ENCODE results near the gene TFCP2L1.
"Not testable (repeated sequence)": the region's sequence is repeated elsewhere in the genome, so short reads cannot be mapped to it uniquely, and the experiment has no call there.

TFCP2L1 gene

GRCh38 chr2:121231385-121232000 lies 53.5 kb downstream of the TFCP2L1 start:
- no peaks in the 10 kb centered on the region for H3K79me2 ChIP-seq (ENCODE audit: insufficient read depth, low read length)
- H3K9ac ChIP-seq (ENCODE audit: low read length) = no peak overlapping the region
- H3K27ac ChIP-seq (ENCODE audit: low read depth, low read length, poor library complexity, severe bottlenecking) = no peak overlapping the region
- no peak overlapping the region for H3K4me2 ChIP-seq (ENCODE audit: low read length)
- H3K27me3 ChIP-seq (ENCODE audit: insufficient read depth, low read length) = no peaks in the 10 kb centered on the region
- H3K4me3 ChIP-seq (ENCODE audit: low read depth, low read length, poor library complexity, severe bottlenecking) = no peak overlapping the region
- no peak for TF ChIP-seq EZH2 (IDR thresholded peaks at IDR 0.05; ENCODE audit: borderline replicate concordance, low read length)
- no peak for TF ChIP-seq CTCF (IDR thresholded peaks at IDR 0.05; ENCODE audit: low read length)
- no peaks in the 10 kb centered on the region for H3K9me2 ChIP-seq (ENCODE audit: low read depth, low read length)
- no peaks in the 10 kb centered on the region for H3F3A ChIP-seq (ENCODE audit: insufficient read depth, low read length)
- H4K20me1 ChIP-seq (ENCODE audit: insufficient read depth, low read length) = no peaks in the 10 kb centered on the region
- no peak overlapping the region for H2AFZ ChIP-seq (ENCODE audit: low read length)
- H3K4me1 ChIP-seq (ENCODE audit: insufficient read depth, low read length, severe bottlenecking) = no peaks in the 10 kb centered on the region
- H3K36me3 ChIP-seq (ENCODE audit: insufficient read depth, low read length) = no peaks in the 10 kb centered on the region
- no peaks in the 10 kb centered on the region for H3K9me3 ChIP-seq (ENCODE audit: low read length)

GRCh38 chr2:121228521-121228920 lies 56.5 kb downstream of the TFCP2L1 start:
- no peak overlapping the region for H2AFZ ChIP-seq (ENCODE audit: low read length)
- H3F3A ChIP-seq (ENCODE audit: insufficient read depth, low read length) = no peaks in the 10 kb centered on the region
- no peaks in the 10 kb centered on the region for H3K79me2 ChIP-seq (ENCODE audit: insufficient read depth, low read length)
- H3K9ac ChIP-seq (ENCODE audit: low read length) = no peak overlapping the region
- H3K4me2 ChIP-seq (ENCODE audit: low read length) = no peak overlapping the region
- no peaks in the 10 kb centered on the region for H3K9me2 ChIP-seq (ENCODE audit: low read depth, low read length)
- H3K4me1 ChIP-seq (ENCODE audit: insufficient read depth, low read length, severe bottlenecking) = no peaks in the 10 kb centered on the region
- H3K9me3 ChIP-seq (ENCODE audit: low read length) = no peaks in the 10 kb centered on the region
- TF ChIP-seq CTCF (IDR thresholded peaks at IDR 0.05; ENCODE audit: low read length) (no peak), EZH2 (IDR thresholded peaks at IDR 0.05; ENCODE audit: borderline replicate concordance, low read length) (no peak)
- H3K4me3 ChIP-seq (ENCODE audit: low read depth, low read length, poor library complexity, severe bottlenecking) = no peak overlapping the region
- H3K27me3 ChIP-seq (ENCODE audit: insufficient read depth, low read length) = no peaks in the 10 kb centered on the region
- H4K20me1 ChIP-seq (ENCODE audit: insufficient read depth, low read length) = no peaks in the 10 kb centered on the region
- no peak overlapping the region for H3K27ac ChIP-seq (ENCODE audit: low read depth, low read length, poor library complexity, severe bottlenecking)
- no peaks in the 10 kb centered on the region for H3K36me3 ChIP-seq (ENCODE audit: insufficient read depth, low read length)

- H2AFZ ChIP-seq (ENCODE audit: low read length); H3K4me3 ChIP-seq (ENCODE audit: low read depth, low read length, poor library complexity, severe bottlenecking); H3K27ac ChIP-seq (ENCODE audit: low read depth, low read length, poor library complexity, severe bottlenecking): not testable (repeated sequence)
Observed at GRCh38 chr2:121227381-121228144, 57.4 kb downstream of the TFCP2L1 start.

GRCh38 chr2:121225681-121226080 lies 59.3 kb downstream of the TFCP2L1 start:
- not testable (repeated sequence) for H3K9me2 ChIP-seq (ENCODE audit: low read depth, low read length); H3K79me2 ChIP-seq (ENCODE audit: insufficient read depth, low read length)

More at GRCh38 chr2:121227381-121228144, 57.4 kb downstream of the TFCP2L1 start:
- not testable (repeated sequence) for H4K20me1 ChIP-seq (ENCODE audit: insufficient read depth, low read length); H3K9ac ChIP-seq (ENCODE audit: low read length); H3K9me2 ChIP-seq (ENCODE audit: low read depth, low read length); H3K27me3 ChIP-seq (ENCODE audit: insufficient read depth, low read length); H3F3A ChIP-seq (ENCODE audit: insufficient read depth, low read length); H3K4me1 ChIP-seq (ENCODE audit: insufficient read depth, low read length, severe bottlenecking); H3K4me2 ChIP-seq (ENCODE audit: low read length); H3K36me3 ChIP-seq (ENCODE audit: insufficient read depth, low read length); H3K79me2 ChIP-seq (ENCODE audit: insufficient read depth, low read length); H3K9me3 ChIP-seq (ENCODE audit: low read length)

More at GRCh38 chr2:121225681-121226080, 59.3 kb downstream of the TFCP2L1 start:
- not testable (repeated sequence) for H3K4me2 ChIP-seq (ENCODE audit: low read length); H3K9me3 ChIP-seq (ENCODE audit: low read length); H3K36me3 ChIP-seq (ENCODE audit: insufficient read depth, low read length); H4K20me1 ChIP-seq (ENCODE audit: insufficient read depth, low read length); H3F3A ChIP-seq (ENCODE audit: insufficient read depth, low read length); H3K27me3 ChIP-seq (ENCODE audit: insufficient read depth, low read length); H3K4me3 ChIP-seq (ENCODE audit: low read depth, low read length, poor library complexity, severe bottlenecking); H3K27ac ChIP-seq (ENCODE audit: low read depth, low read length, poor library complexity, severe bottlenecking); H2AFZ ChIP-seq (ENCODE audit: low read length); H3K9ac ChIP-seq (ENCODE audit: low read length); H3K4me1 ChIP-seq (ENCODE audit: insufficient read depth, low read length, severe bottlenecking)

All from OCI-LY1 (cell line).